OCI-LY3 (cell line): ENCODE measurements around the gene HK2.

Source experiments
- H2AFZ ChIP-seq: fragments of 200-600, 300-600 bp; shearing (Covaris generic); 2 replicates; pipeline ENCODE4 v1.6.0; 2014; ENCODE audit warnings: antibody characterized with exemption, low read depth, low read length
- H3K27ac ChIP-seq: fragments of 200-600, 300-600 bp; sonication (generic); 2 replicates; pipeline ENCODE4 v1.5.1; 2014; ENCODE audit warnings: mild to moderate bottlenecking, low read length, moderate library complexity, mixed read lengths
- H3K27me3 ChIP-seq: fragments of 200-600, 300-600 bp; sonication (generic); 2 replicates; pipeline ENCODE4 v1.6.1; 2014; ENCODE audit warnings: low read depth, low read length, mixed read lengths
- H3K36me3 ChIP-seq: fragments of 200-600, 300-600 bp; sonication (generic); replicated peaks from 2 replicates; pipeline ENCODE3; 2014; ENCODE audit warnings: low read depth, low read length, mixed read lengths
- H3K4me1 ChIP-seq: fragments of 300-600, 200-600 bp; sonication (generic); 2 replicates; pipeline ENCODE4 v1.6.1; 2014; ENCODE audit warnings: low read length, mixed read lengths
- H3K4me2 ChIP-seq: fragments of 200-600, 300-600 bp; sonication (generic); 2 replicates; pipeline ENCODE4 v1.6.1; 2014; ENCODE audit warnings: low read length, mixed read lengths
- H3K4me3 ChIP-seq: fragments of 300-600, 200-600 bp; sonication (generic); 2 replicates; pipeline ENCODE4 v1.5.1; 2014; ENCODE audit warnings: antibody characterized with exemption, mild to moderate bottlenecking, low read length, moderate library complexity
- H3K79me2 ChIP-seq: fragments of 300-600, 200-600 bp; shearing (Covaris generic); 2 replicates; pipeline ENCODE4 v1.6.1; 2014; ENCODE audit warnings: mild to moderate bottlenecking, low read length, mixed read lengths
- H3K9ac ChIP-seq: fragments of 300-600, 200-600 bp; shearing (Covaris generic); 2 replicates; pipeline ENCODE4 v1.6.0; 2014; ENCODE audit warnings: mild to moderate bottlenecking, low read length, moderate library complexity
- H3K9me3 ChIP-seq: fragments of 200-600, 300-600 bp; shearing (Covaris generic); 2 replicates; pipeline ENCODE4 v1.6.1; 2014; ENCODE audit warnings: low read length, mixed read lengths; ENCODE audit not compliant: insufficient read depth
- H4K20me1 ChIP-seq: fragments of 200-600, 300-600 bp; sonication (generic); 2 replicates; pipeline ENCODE4 v1.6.1; 2016; ENCODE audit warnings: low read length, mixed read lengths; ENCODE audit not compliant: insufficient read depth
- EZH2phosphoT487 ChIP-seq: fragments of 200-600 bp; shearing (Covaris generic); IDR thresholded peaks from 2 replicates; pipeline ENCODE4 v1.6.1; 2018; ENCODE audit warnings: antibody characterized with exemption, mixed run types, low read depth
- TF ChIP-seq, protein P1 (sequence below): fragments of 200-600, 300-600 bp; sonication (generic); IDR thresholded peaks from 2 replicates; pipeline ENCODE4 v1.5.1; 2014; ENCODE audit warnings: antibody characterized with exemption, low read length, low read depth

HK2 gene

DNA sequence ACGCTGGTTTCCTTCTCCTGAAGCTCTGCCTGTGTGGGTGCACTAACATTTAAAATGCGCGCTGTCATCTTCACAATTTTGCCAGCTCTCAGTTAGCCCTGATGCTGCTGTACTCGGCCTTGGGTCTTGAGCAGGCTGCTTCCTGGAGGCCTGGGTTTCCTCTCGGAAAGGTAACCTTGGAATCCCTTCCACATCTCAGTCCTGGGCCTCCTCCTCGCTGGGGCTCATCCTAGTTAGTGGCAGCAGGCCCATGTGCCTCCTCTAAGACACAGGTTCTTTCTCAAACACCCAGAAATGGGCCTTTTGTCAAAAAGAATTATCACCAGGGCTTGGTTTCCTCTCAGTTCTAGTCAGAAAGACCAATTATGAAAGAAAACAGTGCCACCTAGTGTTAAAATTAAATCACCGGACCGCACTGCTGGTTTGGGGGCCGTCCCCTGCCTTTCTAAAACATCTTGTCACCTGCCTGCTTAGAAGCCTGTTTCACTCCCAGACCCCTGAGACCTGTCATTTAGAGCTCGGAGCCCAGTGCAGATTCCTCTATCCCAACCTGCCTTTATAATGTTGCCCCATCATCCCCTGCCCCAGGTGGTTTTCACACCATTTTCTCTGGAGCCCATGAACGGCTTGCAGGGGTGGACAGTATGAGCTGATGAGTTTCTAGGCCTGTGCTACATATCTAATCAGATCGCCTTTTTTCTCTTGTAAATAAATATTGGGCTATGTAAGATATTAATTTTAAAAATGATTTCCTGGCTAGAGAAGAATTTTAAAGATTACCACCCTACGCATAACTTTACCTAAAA, 42.4 kb downstream of the HK2 start:
- Histone ChIP-seq H3K4me1 (peaks cover 5% of the 10 kb centered on the region; the same call in 1 of the 2 replicates), H3K4me2 (no peak overlapping the region), H3K9me3 (no peaks in the 10 kb centered on the region), H2AFZ (no peak overlapping the region), H3K4me3 (no peak overlapping the region), H3K9ac (no peak overlapping the region), H4K20me1 (peaks cover 26% of the 10 kb centered on the region), H3K79me2 (peaks cover 2% of the 10 kb centered on the region), H3K36me3 (peaks cover 83% of the 10 kb centered on the region), H3K27me3 (no peaks in the 10 kb centered on the region), H3K27ac (peak overlapping the region; percentile 22; the same call in 1 of the 2 replicates)
- TF ChIP-seq, protein P1, sequence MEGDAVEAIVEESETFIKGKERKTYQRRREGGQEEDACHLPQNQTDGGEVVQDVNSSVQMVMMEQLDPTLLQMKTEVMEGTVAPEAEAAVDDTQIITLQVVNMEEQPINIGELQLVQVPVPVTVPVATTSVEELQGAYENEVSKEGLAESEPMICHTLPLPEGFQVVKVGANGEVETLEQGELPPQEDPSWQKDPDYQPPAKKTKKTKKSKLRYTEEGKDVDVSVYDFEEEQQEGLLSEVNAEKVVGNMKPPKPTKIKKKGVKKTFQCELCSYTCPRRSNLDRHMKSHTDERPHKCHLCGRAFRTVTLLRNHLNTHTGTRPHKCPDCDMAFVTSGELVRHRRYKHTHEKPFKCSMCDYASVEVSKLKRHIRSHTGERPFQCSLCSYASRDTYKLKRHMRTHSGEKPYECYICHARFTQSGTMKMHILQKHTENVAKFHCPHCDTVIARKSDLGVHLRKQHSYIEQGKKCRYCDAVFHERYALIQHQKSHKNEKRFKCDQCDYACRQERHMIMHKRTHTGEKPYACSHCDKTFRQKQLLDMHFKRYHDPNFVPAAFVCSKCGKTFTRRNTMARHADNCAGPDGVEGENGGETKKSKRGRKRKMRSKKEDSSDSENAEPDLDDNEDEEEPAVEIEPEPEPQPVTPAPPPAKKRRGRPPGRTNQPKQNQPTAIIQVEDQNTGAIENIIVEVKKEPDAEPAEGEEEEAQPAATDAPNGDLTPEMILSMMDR = peak; percentile 71
- no peak for TF ChIP-seq EZH2phosphoT487

DNA sequence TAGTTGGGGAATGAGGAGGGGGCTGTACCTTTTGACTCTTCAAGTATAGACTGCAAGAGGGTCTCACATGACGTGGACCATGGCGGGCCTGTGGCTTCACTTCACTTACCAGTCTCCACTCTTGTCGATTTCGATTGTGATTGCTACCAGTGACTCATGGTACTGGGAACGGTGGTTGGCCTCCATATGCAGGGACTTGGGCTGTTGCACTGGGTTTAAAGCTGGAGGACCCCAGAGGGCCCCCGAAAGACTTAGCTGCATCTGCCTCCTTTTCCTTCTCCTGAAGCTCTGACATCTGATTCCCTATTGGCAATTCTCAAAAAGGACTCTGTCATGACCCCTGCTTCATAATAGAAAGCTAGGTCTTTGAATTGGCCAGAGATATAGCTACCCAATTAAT, 43.4 kb downstream of the HK2 start:
- Histone ChIP-seq H3K79me2 (no peaks in the 10 kb centered on the region), H3K36me3 (peaks cover 89% of the 10 kb centered on the region), H3K4me1 (peaks cover 5% of the 10 kb centered on the region; the same call in 1 of the 2 replicates), H3K9ac (no peak overlapping the region), H3K27ac (no peak overlapping the region), H3K27me3 (no peaks in the 10 kb centered on the region), H3K9me3 (no peaks in the 10 kb centered on the region), H3K4me2 (no peak overlapping the region), H2AFZ (no peak overlapping the region), H4K20me1 (peaks cover 19% of the 10 kb centered on the region; the same call in 1 of the 2 replicates), H3K4me3 (no peak overlapping the region)
- TF ChIP-seq, protein P1 = no peak
- no peak for TF ChIP-seq EZH2phosphoT487

DNA sequence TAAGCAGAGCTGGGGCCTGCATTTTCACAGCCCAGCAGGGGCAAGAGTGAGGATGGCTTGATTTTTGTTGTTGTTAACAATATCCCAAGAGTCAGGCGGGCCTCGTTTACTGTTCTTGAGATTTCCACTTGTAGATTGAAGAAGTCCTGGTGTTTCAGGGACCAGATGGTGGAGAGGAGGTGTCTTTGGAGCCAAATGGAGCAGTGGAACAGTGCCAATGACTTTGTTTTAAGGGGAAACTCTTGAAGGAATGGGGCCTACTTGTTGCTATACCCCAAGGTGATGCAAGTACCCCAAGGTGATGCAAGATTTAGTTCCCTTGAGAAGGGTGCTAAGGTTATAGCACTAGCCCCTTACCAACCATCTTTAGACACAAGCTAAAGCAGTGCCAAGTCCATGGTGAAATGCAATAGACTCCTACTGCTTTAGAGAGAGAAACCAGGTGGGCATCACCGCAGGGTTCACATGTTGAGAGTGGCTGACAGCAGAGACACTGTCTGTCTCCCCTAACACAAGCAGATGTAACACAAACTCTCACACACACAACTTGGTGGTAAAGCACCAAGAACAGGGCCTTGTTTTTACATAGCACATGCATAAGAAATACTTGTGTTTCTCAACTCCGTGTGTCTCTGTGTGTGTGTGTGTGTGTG, 44.0 kb downstream of the HK2 start:
- peaks cover 88% of the 10 kb centered on the region for H3K36me3 ChIP-seq
- H3K4me3 ChIP-seq = no peak overlapping the region
- no peak overlapping the region for H3K4me2 ChIP-seq
- H4K20me1 ChIP-seq = peaks cover 19% of the 10 kb centered on the region; the same call in 1 of the 2 replicates
- H3K4me1 ChIP-seq = peaks cover 5% of the 10 kb centered on the region; the same call in 1 of the 2 replicates
- no peaks in the 10 kb centered on the region for H3K9me3 ChIP-seq
- H3K27me3 ChIP-seq = no peaks in the 10 kb centered on the region
- H3K27ac ChIP-seq = no peak overlapping the region
- no peak overlapping the region for H2AFZ ChIP-seq
- no peak overlapping the region for H3K9ac ChIP-seq
- H3K79me2 ChIP-seq = no peaks in the 10 kb centered on the region
- TF ChIP-seq, protein P1 = no peak
- TF ChIP-seq EZH2phosphoT487 = no peak

DNA sequence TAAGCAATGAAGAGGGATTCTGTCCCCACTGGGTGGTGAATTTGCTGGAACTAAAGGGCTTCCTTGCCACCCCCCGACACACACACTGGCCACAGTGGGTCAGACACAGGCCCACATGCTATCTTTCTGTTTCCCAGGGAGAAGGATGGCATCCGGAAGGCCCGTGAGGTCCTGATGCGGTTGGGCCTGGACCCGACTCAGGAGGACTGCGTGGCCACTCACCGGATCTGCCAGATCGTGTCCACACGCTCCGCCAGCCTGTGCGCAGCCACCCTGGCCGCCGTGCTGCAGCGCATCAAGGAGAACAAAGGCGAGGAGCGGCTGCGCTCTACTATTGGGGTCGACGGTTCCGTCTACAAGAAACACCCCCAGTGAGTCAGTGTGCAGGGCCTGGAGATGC, 44.6 kb downstream of the HK2 start:
- no peaks in the 10 kb centered on the region for H3K27me3 ChIP-seq
- peaks cover 86% of the 10 kb centered on the region for H3K36me3 ChIP-seq
- H4K20me1 ChIP-seq = peaks cover 19% of the 10 kb centered on the region; the same call in 1 of the 2 replicates
- no peaks in the 10 kb centered on the region for H3K9me3 ChIP-seq
- no peak overlapping the region for H3K9ac ChIP-seq
- no peak overlapping the region for H3K27ac ChIP-seq
- H3K4me2 ChIP-seq = no peak overlapping the region
- TF ChIP-seq, protein P1 = no peak
- no peak for TF ChIP-seq EZH2phosphoT487
- no peak overlapping the region for H2AFZ ChIP-seq
- no peaks in the 10 kb centered on the region for H3K79me2 ChIP-seq
- peaks cover 5% of the 10 kb centered on the region; the same call in 1 of the 2 replicates for H3K4me1 ChIP-seq
- H3K4me3 ChIP-seq = no peak overlapping the region
